KG1 (cell line): ENCODE data around the gene WAPL.
"Not testable (repeated sequence)": the region's sequence is repeated elsewhere in the genome, so short reads cannot be mapped to it uniquely, and the experiment has no call there.

Experiments
- DNase-seq: peaks from one replicate; lab custom pipeline; 2025; lab: John Stamatoyannopoulos, UW

WAPL gene

GRCh38 chr10:86521678-86522509 is at the start of gene WAPL:
WAPL (minus strand) TSS chr10:86521792; CDS start chr10:86518069, 3,723 bp downstream.
- DNase-seq: peak; percentile 86

- no peak for DNase-seq
These were observed 47.7 kb upstream of the WAPL start for GRCh38 chr10:86569335-86569734.

GRCh38 chr10:86566518-86566917 is 44.9 kb upstream of the WAPL start:
- not testable (repeated sequence) for DNase-seq

- not testable (repeated sequence) for DNase-seq
These were observed 41.7 kb upstream of the WAPL start for GRCh38 chr10:86563338-86563737.

- DNase-seq: not testable (repeated sequence)
These were observed 37.1 kb upstream of the WAPL start for GRCh38 chr10:86558695-86559094.

GRCh38 chr10:86556933-86557649 is 35.5 kb upstream of the WAPL start:
- no peak for DNase-seq

- no peak for DNase-seq
These were observed 34.9 kb upstream of the WAPL start for GRCh38 chr10:86556532-86556931.

- no peak for DNase-seq
These were observed 32.0 kb upstream of the WAPL start for GRCh38 chr10:86553639-86554038.

GRCh38 chr10:86553213-86553612 is 31.6 kb upstream of the WAPL start:
- DNase-seq: no peak

GRCh38 chr10:86547296-86547695 is 25.7 kb upstream of the WAPL start:
- DNase-seq: no peak

- no peak for DNase-seq
These were observed 23.5 kb upstream of the WAPL start for GRCh38 chr10:86545101-86545500.

GRCh38 chr10:86540016-86540415 is 18.4 kb upstream of the WAPL start:
- no peak for DNase-seq

GRCh38 chr10:86538547-86538946 is 17.0 kb upstream of the WAPL start:
- DNase-seq: no peak

GRCh38 chr10:86538040-86538439 is 16.4 kb upstream of the WAPL start:
- not testable (repeated sequence) for DNase-seq

GRCh38 chr10:86536294-86536861 is 14.8 kb upstream of the WAPL start:
- no peak for DNase-seq

GRCh38 chr10:86535132-86535882 is 13.7 kb upstream of the WAPL start:
- DNase-seq: no peak

GRCh38 chr10:86533328-86533727 is 11.7 kb upstream of the WAPL start:
- no peak for DNase-seq

- DNase-seq: not testable (repeated sequence)
These were observed 7.1 kb upstream of the WAPL start for GRCh38 chr10:86528736-86529135.

GRCh38 chr10:86526606-86527005 is 5.0 kb upstream of the WAPL start:
- DNase-seq: no peak

- not testable (repeated sequence) for DNase-seq
These were observed 4.1 kb upstream of the WAPL start for GRCh38 chr10:86525713-86526112.

GRCh38 chr10:86524225-86524962 is 2.8 kb upstream of the WAPL start:
- DNase-seq: no peak
